CD4-positive, alpha-beta T cell (primary cell): ENCODE measurements around the gene SLC7A4. TPM values are rescaled to one million over a fixed set of nuclear protein-coding genes. Genes with fewer than 3 reads are reported as not detected.

ENCODE experiments used
- ATAC-seq: fragments of 200-7000 bp; cut with Tn5 transposase; one replicate; pipeline ENCODE4 v1.10.0; 2022; ENCODE audit warnings: mild to moderate bottlenecking; ENCODE audit not compliant: poor library complexity
- CTCF ChIA-PET: fragments of 350-600 bp; sonication (Branson Sonifier 250); formaldehyde crosslinking; loops from one replicate; lab custom pipeline; 2021; ENCODE audit warnings: antibody characterized with exemption, inconsistent platforms; lab: Charles Lee
- POLR2A ChIA-PET: fragments of 350-600 bp; sonication (Branson Sonifier 250); formaldehyde crosslinking; loops from one replicate; lab custom pipeline; 2021; ENCODE audit warnings: antibody characterized with exemption, inconsistent platforms; lab: Charles Lee
- DNase-seq, 14 experiments: peaks; one replicate each; pipeline ENCODE4 v3.0.0-alpha.2; 2013 to 2020; ENCODE audit warnings: mixed read lengths in 2 of 14
- H3K27ac ChIP-seq, 2 donors: one replicate each; pipeline versions ENCODE4 v1.5.1 to v1.7.0; 2013; ENCODE audit warnings: low read length in 2 of 2, low read depth in 1 of 2, mild to moderate bottlenecking in 1 of 2
- H3K27me3 ChIP-seq, 2 experiments: 1 replicate in 1 of 2; 2 replicates in 1 of 2; pipeline versions ENCODE4 v1.6.1 to v1.7.0; 2013; ENCODE audit warnings: low read length in 2 of 2, control low read depth in 1 of 2, mild to moderate bottlenecking in 1 of 2, moderate library complexity in 1 of 2; ENCODE audit not compliant: insufficient read depth in 2 of 2, control insufficient read depth in 1 of 2
- H3K36me3 ChIP-seq: one replicate; pipeline ENCODE4 v1.6.1; 2013; ENCODE audit warnings: low read length, control low read depth; ENCODE audit not compliant: insufficient read depth
- H3K4me1 ChIP-seq: one replicate; pipeline ENCODE4 v1.6.1; 2013; ENCODE audit warnings: low read length, control low read depth; ENCODE audit not compliant: insufficient read depth
- H3K4me3 ChIP-seq: one replicate; pipeline ENCODE4 v1.5.1; 2013; ENCODE audit warnings: mild to moderate bottlenecking, low read length, moderate library complexity
- H3K9me3 ChIP-seq, 2 experiments: 1 replicate in 1 of 2; 2 replicates in 1 of 2; pipeline versions ENCODE4 v1.6.1 to v1.7.0; 2013; ENCODE audit warnings: low read length in 2 of 2, mild to moderate bottlenecking in 2 of 2, control low read depth in 1 of 2, moderate library complexity in 1 of 2; ENCODE audit not compliant: control insufficient read depth in 1 of 2, insufficient read depth in 1 of 2
- H3K27ac Mint-ChIP-seq: one replicate; pipeline ENCODE4 v1.8.0; 2020; ENCODE audit warnings: mixed read lengths
- H3K27me3 Mint-ChIP-seq: one replicate; pipeline ENCODE4 v1.8.0; 2021; ENCODE audit warnings: mixed read lengths
- H3K36me3 Mint-ChIP-seq: one replicate; pipeline ENCODE4 v1.8.0; 2021; ENCODE audit warnings: low read depth, mixed read lengths
- H3K4me1 Mint-ChIP-seq: one replicate; pipeline ENCODE4 v1.8.0; 2021; ENCODE audit warnings: low read depth, mixed read lengths
- H3K4me3 Mint-ChIP-seq: one replicate; pipeline ENCODE4 v1.8.0; 2020; ENCODE audit warnings: mild to moderate bottlenecking, mixed read lengths
- H3K9me3 Mint-ChIP-seq: one replicate; pipeline ENCODE4 v1.8.0; 2020; ENCODE audit warnings: mixed read lengths
- CTCF ChIP-seq: fragments of 200-600 bp; IDR thresholded peaks from one replicate; pipeline ENCODE4 v1.8.0; 2022; ENCODE audit warnings: antibody characterized with exemption, mild to moderate bottlenecking
- intact Hi-C, 2 experiments: fragments of 100-400 bp; cut with DNase I in 1 of 2; cut with micrococcal nuclease in 1 of 2; formaldehyde crosslinking; loops; one replicate each; pipeline versions ENCODE4 v1.15.1 to v1.9.0; 2023 to 2025; cut with DNase I, micrococcal nuclease
- total RNA-seq, 174 experiments: library from RNA in 2 of 174; stranded (reverse) in 2 of 174; gene quantifications; one replicate each; pipeline ENCODE4 v1.2.3 and lab custom pipeline; 2021 to 2026

The SLC7A4 gene
- total RNA-seq, 2 experiments from 2014 or later = not detected

GRCh38 chr22:21028277-21029251 lies 3.8 kb downstream of the SLC7A4 start:
- H3K27me3 ChIP-seq = peaks cover 21 to 28% of the 10 kb centered on the region in 2 experiments
- no peak overlapping the region for H3K4me3 ChIP-seq
- Mint-ChIP-seq H3K4me1 (peaks cover 10% of the 10 kb centered on the region), H3K27ac (no peak overlapping the region), H3K9me3 (no peaks in the 10 kb centered on the region), H3K27me3 (peaks cover 26% of the 10 kb centered on the region), H3K4me3 (no peak overlapping the region), H3K36me3 (no peaks in the 10 kb centered on the region)
- no peak overlapping the region for H3K27ac ChIP-seq
- no peak for TF ChIP-seq CTCF
- DNase-seq (no peak), ATAC-seq (no peak)
- intact Hi-C loops = no loop called here
- H3K4me1 ChIP-seq = peaks cover 22% of the 10 kb centered on the region
- peaks cover 0 to 10% of the 10 kb centered on the region in 2 experiments for H3K9me3 ChIP-seq
- ChIA-PET CTCF (no interaction called here), POLR2A (no interaction called here)
- H3K36me3 ChIP-seq = no peaks in the 10 kb centered on the region

- Histone ChIP-seq H3K27me3 (peaks cover 8 to 20% of the 10 kb centered on the region in 2 experiments), H3K4me1 (peaks cover 19% of the 10 kb centered on the region), H3K36me3 (no peaks in the 10 kb centered on the region), H3K4me3 (no peak overlapping the region), H3K9me3 (peaks cover 0 to 8% of the 10 kb centered on the region in 2 experiments), H3K27ac (no peak overlapping the region)
- no peak for TF ChIP-seq CTCF
- ATAC-seq (no peak), DNase-seq (no peak)
- ChIA-PET POLR2A (no interaction called here), CTCF (no interaction called here)
- Mint-ChIP-seq H3K27ac (no peak overlapping the region), H3K27me3 (peaks cover 26% of the 10 kb centered on the region), H3K4me1 (peaks cover 10% of the 10 kb centered on the region), H3K4me3 (no peak overlapping the region), H3K36me3 (no peaks in the 10 kb centered on the region), H3K9me3 (no peaks in the 10 kb centered on the region)
- intact Hi-C loops = no loop called here
These were observed 5.3 kb downstream of the SLC7A4 start for GRCh38 chr22:21026783-21027692.
